Psoas muscle (tissue), 8 donors: ENCODE measurements around the gene NOL12. TPM values are rescaled to one million over a fixed set of nuclear protein-coding genes. Genes with fewer than 3 reads are reported as not detected.
A peak's percentile ranks its signal among the peaks of the same experiment; 100 is the strongest.

ENCODE experiments used
- ATAC-seq, 4 donors: fragments of 200-7000 bp; cut with Tn5 transposase; one replicate each; pipeline ENCODE4 v1.9.1; 2020; ENCODE audit warnings: moderate library complexity in 3 of 4, mild to moderate bottlenecking in 2 of 4
- DNase-seq, 2 donors: peaks; one replicate each; pipeline ENCODE4 v3.0.0-alpha.2; 2020
- H3K27ac ChIP-seq: fragments of 200-600 bp; one replicate; pipeline ENCODE4 v1.8.0; 2022
- H3K27me3 ChIP-seq, 3 donors: fragments of 200-600 bp in 1 of 3; one replicate each; pipeline versions ENCODE4 v1.6.1 to v1.8.0; 2013 to 2022; ENCODE audit warnings: low read length in 2 of 3, mild to moderate bottlenecking in 2 of 3, moderate library complexity in 1 of 3; ENCODE audit not compliant: insufficient read depth in 3 of 3
- H3K36me3 ChIP-seq, 2 donors: fragments of 200-600 bp in 1 of 2; one replicate each; pipeline versions ENCODE4 v1.6.1 to v1.8.0; 2013 to 2022; ENCODE audit warnings: low read depth in 1 of 2, mild to moderate bottlenecking in 1 of 2, moderate library complexity in 1 of 2; ENCODE audit not compliant: insufficient read depth in 1 of 2
- H3K4me1 ChIP-seq: fragments of 200-600 bp; one replicate; pipeline ENCODE4 v1.8.0; 2022
- H3K4me3 ChIP-seq: fragments of 200-600 bp; one replicate; pipeline ENCODE4 v1.8.0; 2022; ENCODE audit warnings: mild to moderate bottlenecking
- H3K9me3 ChIP-seq: fragments of 200-600 bp; one replicate; pipeline ENCODE4 v1.8.0; 2022
- CTCF ChIP-seq: fragments of 200-600 bp; IDR thresholded peaks from one replicate; pipeline ENCODE4 v1.8.0; 2022; ENCODE audit warnings: antibody characterized with exemption
- WGBS, 3 donors: extraction: QIAGEN DNeasy Blood & Tissue Kit; methylation state at CpG; one replicate each; pipeline versions ENCODE4 v1.1.6 to v1.1.7; 2013; 5-methylcytosine and 5-hydroxymethylcytosine counted together
- intact Hi-C, 2 donors: fragments of 100-400 bp; cut with DNase I; formaldehyde crosslinking; loops; one replicate each; pipeline versions ENCODE4 v1.11.0 to v1.14.2; 2022
- polyA plus RNA-seq, 3 donors: library from polyadenylated mRNA; stranded (reverse); fragments of 200-250 nt; gene quantifications; one replicate each; pipeline ENCODE4 v1.2.3, GENCODE V29; 2013
- total RNA-seq, 4 donors: library from RNA; stranded (reverse); fragmentation: NEBNext Ultra II Directional in 2 of 4; extraction: Animal tissue kit (Norgen Biotek cat#: 25700) in 2 of 4; gene quantifications; one replicate each; pipeline versions ENCODE4 v1.2.1 to v1.2.4, GENCODE V29; 2021 to 2023
- donor health status: healthy with polysubstance abuse.
- donor health status: DM: no; HTN: no; CAD: no; lungs with moderate emphysema.
- donor health status: Bipolar disorder and iron deficiency.
- donor health status: healthy.
- donor health status: DM: yes; HTN: yes; CAD: no.
- donor health status: DM: no; HTN: no; CAD: no.
- donor health status: DM: no; HTN: no; CAD: no.
- donor health status: DM: yes; HTN: yes; CAD: no.

NOL12 gene
- total and polyA plus RNA-seq, 7 donors: 11.9 to 43.4 (median 15.4) TPM

DNA sequence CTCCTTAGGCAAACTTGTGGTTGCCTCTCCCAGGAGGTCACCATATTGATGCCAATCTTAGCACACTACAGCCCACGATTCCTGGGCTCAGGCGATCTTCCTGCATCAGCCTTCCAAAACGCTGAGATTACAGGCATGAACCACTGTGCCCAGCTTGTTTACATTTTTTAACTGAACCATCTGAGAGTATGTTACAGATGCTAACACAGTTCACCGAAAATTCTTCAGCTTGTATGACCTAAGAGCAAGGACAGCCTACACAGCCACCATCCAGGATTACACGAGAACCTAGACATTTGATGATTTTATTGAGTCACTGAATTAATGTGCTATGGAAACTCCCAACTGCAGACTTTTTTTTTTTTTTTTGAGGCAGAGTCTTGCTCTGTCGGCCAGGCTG is 16.6 kb upstream of the NOL12 start:
- WGBS, 3 donors: 76 to 84% (median 82%) methylated on average over 6 of the region's 6 CpGs
- intact Hi-C loops: no loop called here
- Histone ChIP-seq H3K4me3 (no peak overlapping the region), H3K9me3 (no peaks in the 10 kb centered on the region), H3K36me3 (peaks cover 0 to 15% of the 10 kb centered on the region in 2 donors), H3K27me3 (no peaks in the 10 kb centered on the region), H3K27ac (no peak overlapping the region), H3K4me1 (peaks cover 30% of the 10 kb centered on the region)
- TF ChIP-seq CTCF: no peak
- no peak for DNase-seq
- ATAC-seq: no peak

GRCh38 chr22:37672206-37672919 is 13.8 kb upstream of the NOL12 start:
- H3K9me3 ChIP-seq: no peaks in the 10 kb centered on the region
- TF ChIP-seq CTCF: no peak
- H3K27ac ChIP-seq: peak overlapping the region; percentile 1
- 66 to 78% (median 71%) methylated on average over 15 of the region's 15 CpGs for WGBS, 3 donors
- no peaks in the 10 kb centered on the region for H3K36me3 ChIP-seq
- intact Hi-C loops: no loop called here
- peaks cover 28% of the 10 kb centered on the region for H3K4me1 ChIP-seq
- H3K27me3 ChIP-seq: no peaks in the 10 kb centered on the region
- H3K4me3 ChIP-seq: no peak overlapping the region
- no peak for DNase-seq
- no peak for ATAC-seq

- H3K27ac ChIP-seq: peak overlapping the region; percentile 1
- H3K4me1 ChIP-seq: peaks cover 28% of the 10 kb centered on the region
- no peak overlapping the region for H3K4me3 ChIP-seq
- H3K9me3 ChIP-seq: no peaks in the 10 kb centered on the region
- no peaks in the 10 kb centered on the region for H3K27me3 ChIP-seq
- ATAC-seq: no peak
- WGBS, 3 donors: 69 to 78% (median 71%) methylated on average over 11 of the region's 11 CpGs
- no peak for DNase-seq
- peaks cover 0 to 5% of the 10 kb centered on the region in 2 donors for H3K36me3 ChIP-seq
- TF ChIP-seq CTCF: no peak
- intact Hi-C loops: no loop called here
These were observed 13.2 kb upstream of the NOL12 start for GRCh38 chr22:37672920-37673455.

DNA sequence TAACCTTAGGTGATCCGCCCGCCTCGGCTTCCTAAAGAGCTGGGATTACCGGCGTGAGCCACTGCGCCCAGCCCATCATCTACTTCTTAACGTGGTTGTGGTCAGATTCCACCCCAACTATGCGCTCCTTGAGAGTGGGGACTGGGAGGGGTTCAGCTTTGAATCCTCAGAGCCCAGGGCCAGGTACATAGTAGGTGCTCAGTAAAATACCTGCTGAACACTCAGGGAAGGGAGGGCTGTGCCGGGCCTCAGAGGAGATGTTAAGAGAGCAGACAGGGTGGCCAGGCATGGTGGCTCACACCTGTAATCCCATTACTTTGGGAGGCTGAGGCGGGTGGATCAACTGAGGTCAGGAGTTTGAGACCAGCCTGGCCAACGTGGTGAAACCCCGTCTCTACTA is 11.9 kb upstream of the NOL12 start:
- peaks cover 0 to 18% of the 10 kb centered on the region in 2 donors for H3K36me3 ChIP-seq
- H3K9me3 ChIP-seq: no peaks in the 10 kb centered on the region
- intact Hi-C loops: no loop called here
- peaks cover 27% of the 10 kb centered on the region for H3K4me1 ChIP-seq
- DNase-seq: no peak
- H3K27ac ChIP-seq: peak overlapping the region; percentile 96
- 74 to 84% (median 76%) methylated on average over 12 of the region's 12 CpGs for WGBS, 3 donors
- peak overlapping the region; percentile 79 for H3K4me3 ChIP-seq
- no peaks in the 10 kb centered on the region for H3K27me3 ChIP-seq
- TF ChIP-seq CTCF: no peak
- no peak for ATAC-seq
